Glutamatergic neuron (in vitro differentiated cells): ENCODE measurements around the gene RHBDL1. TPM values are rescaled to one million over a fixed set of nuclear protein-coding genes. Genes with fewer than 3 reads are reported as not detected.

Experiments
- DNase-seq: peaks from one replicate; pipeline ENCODE4 v3.0.0; 2022
- H3K27ac Mint-ChIP-seq: one replicate; pipeline ENCODE4 v1.8.0; 2020; ENCODE audit warnings: mild to moderate bottlenecking, mixed read lengths, inconsistent platforms; ENCODE audit not compliant: unreplicated experiment
- H3K27me3 Mint-ChIP-seq: one replicate; pipeline ENCODE4 v1.8.0; 2020; ENCODE audit warnings: mild to moderate bottlenecking, moderate library complexity, mixed read lengths, inconsistent platforms; ENCODE audit not compliant: unreplicated experiment
- H3K36me3 Mint-ChIP-seq: one replicate; pipeline ENCODE4 v1.8.0; 2020; ENCODE audit warnings: mild to moderate bottlenecking, mixed read lengths, inconsistent platforms; ENCODE audit not compliant: unreplicated experiment
- H3K4me1 Mint-ChIP-seq: one replicate; pipeline ENCODE4 v1.8.0; 2020; ENCODE audit warnings: mild to moderate bottlenecking, low read depth, mixed read lengths, inconsistent platforms; ENCODE audit not compliant: unreplicated experiment
- H3K4me3 Mint-ChIP-seq: one replicate; pipeline ENCODE4 v1.8.0; 2020; ENCODE audit warnings: mild to moderate bottlenecking, mixed read lengths, inconsistent platforms; ENCODE audit not compliant: unreplicated experiment
- H3K9me3 Mint-ChIP-seq: one replicate; pipeline ENCODE4 v1.8.0; 2020; ENCODE audit warnings: mild to moderate bottlenecking, moderate library complexity, mixed read lengths, inconsistent platforms; ENCODE audit not compliant: unreplicated experiment
- total RNA-seq: library from RNA; stranded (reverse); fragmentation: NEBNext Ultra II Directional; extraction: Animal tissue kit (Norgen Biotek cat#: 25700); gene quantifications from one replicate; pipeline ENCODE4 v1.2.1, GENCODE V29; 2021; ENCODE audit not compliant: unreplicated experiment
- TF ChIP-seq, protein P1 (sequence below): fragments of 200-600 bp; sonication (generic); IDR thresholded peaks from one replicate; pipeline ENCODE4 v1.5.0; 2021; ENCODE audit not compliant: partially characterized antibody, unreplicated experiment

Gene RHBDL1
- total RNA-seq, 1 donor from 2014 or later, result 8.2 TPM

DNA sequence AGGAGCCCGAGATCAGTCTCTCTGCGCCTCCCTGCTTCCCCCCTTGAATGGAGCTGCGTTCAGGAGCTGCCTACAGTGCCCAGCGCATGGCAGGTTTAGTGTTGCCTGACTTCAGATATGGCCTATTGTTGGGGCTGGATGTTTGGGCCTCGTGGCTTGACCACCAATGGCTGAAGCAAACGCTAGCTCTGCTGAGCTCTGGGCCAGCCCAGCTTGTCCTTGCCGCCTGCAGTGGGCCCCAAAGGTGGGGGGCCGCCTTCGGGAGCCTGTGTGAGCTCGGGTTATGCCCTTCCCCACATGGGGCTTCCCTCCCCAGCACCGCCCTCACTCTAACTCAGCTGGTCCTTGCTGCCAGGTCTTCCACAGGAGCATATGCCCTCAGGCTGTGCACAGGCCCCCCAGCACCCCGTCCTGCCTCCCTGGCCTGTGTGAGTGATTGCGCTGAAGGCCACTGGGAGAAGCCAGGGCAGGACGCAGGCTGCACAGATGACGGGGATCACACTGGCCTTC is 37.4 kb upstream of the RHBDL1 start:
- TF ChIP-seq, protein P1, sequence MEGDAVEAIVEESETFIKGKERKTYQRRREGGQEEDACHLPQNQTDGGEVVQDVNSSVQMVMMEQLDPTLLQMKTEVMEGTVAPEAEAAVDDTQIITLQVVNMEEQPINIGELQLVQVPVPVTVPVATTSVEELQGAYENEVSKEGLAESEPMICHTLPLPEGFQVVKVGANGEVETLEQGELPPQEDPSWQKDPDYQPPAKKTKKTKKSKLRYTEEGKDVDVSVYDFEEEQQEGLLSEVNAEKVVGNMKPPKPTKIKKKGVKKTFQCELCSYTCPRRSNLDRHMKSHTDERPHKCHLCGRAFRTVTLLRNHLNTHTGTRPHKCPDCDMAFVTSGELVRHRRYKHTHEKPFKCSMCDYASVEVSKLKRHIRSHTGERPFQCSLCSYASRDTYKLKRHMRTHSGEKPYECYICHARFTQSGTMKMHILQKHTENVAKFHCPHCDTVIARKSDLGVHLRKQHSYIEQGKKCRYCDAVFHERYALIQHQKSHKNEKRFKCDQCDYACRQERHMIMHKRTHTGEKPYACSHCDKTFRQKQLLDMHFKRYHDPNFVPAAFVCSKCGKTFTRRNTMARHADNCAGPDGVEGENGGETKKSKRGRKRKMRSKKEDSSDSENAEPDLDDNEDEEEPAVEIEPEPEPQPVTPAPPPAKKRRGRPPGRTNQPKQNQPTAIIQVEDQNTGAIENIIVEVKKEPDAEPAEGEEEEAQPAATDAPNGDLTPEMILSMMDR, result no peak
- no peak overlapping the region for H3K27ac Mint-ChIP-seq
- peaks cover 9% of the 10 kb centered on the region for H3K27me3 Mint-ChIP-seq
- H3K9me3 Mint-ChIP-seq, result peaks cover 8% of the 10 kb centered on the region
- peaks cover 2% of the 10 kb centered on the region for H3K4me1 Mint-ChIP-seq
- DNase-seq, result no peak
- peak overlapping the region; percentile 55 for H3K4me3 Mint-ChIP-seq
- H3K36me3 Mint-ChIP-seq, result no peaks in the 10 kb centered on the region

DNA sequence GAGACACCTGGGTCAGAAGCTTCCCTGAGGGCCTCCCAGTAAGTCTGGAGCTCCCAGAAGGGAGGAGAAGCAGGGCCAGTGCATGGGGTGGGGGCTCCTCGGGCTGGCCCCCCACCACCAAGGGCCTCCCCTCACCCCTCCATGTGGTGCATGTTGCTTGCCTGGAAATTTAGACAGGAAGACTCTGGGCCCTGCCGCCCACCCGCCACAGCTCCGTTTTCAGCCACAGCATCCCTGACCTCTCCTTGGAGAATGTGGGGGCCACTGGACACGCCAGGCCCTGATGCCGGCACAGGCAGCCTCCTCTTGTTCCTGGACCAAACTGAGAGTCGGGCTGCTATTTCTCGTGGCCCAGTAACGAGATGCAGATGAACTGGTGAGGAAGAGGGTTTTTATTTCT is 36.6 kb upstream of the RHBDL1 start:
- no peaks in the 10 kb centered on the region for H3K36me3 Mint-ChIP-seq
- H3K9me3 Mint-ChIP-seq, result peaks cover 8% of the 10 kb centered on the region
- no peak overlapping the region for H3K27ac Mint-ChIP-seq
- TF ChIP-seq, protein P1, result no peak
- peaks cover 9% of the 10 kb centered on the region for H3K27me3 Mint-ChIP-seq
- peak overlapping the region; percentile 15 for H3K4me3 Mint-ChIP-seq
- DNase-seq, result no peak
- peaks cover 2% of the 10 kb centered on the region for H3K4me1 Mint-ChIP-seq

DNA sequence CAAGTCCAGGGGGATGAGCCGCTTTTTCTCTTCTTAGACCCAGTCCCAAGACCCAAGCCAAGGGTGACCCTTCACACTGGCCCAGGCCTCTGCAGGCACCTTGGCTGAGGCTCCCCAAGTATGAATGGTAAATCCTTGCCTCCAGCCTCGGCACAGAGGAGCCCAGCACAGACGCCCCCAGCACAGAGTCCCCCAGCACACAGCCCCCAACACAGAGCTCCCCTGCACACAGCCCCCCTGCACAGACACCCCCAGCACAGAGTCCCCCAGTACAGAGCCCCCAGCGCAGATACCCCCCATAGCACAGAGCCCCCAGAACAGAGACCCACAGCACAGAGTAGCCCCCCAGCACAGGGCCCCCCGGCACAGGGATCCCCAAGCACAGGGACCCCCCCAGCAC is 34.9 kb upstream of the RHBDL1 start:
- Mint-ChIP-seq H3K9me3 (peaks cover 11% of the 10 kb centered on the region), H3K4me3 (peak overlapping the region; percentile 79), H3K27ac (no peak overlapping the region), H3K36me3 (no peaks in the 10 kb centered on the region), H3K4me1 (peaks cover 2% of the 10 kb centered on the region), H3K27me3 (peaks cover 7% of the 10 kb centered on the region)
- no peak for DNase-seq
- TF ChIP-seq, protein P1, result no peak

DNA sequence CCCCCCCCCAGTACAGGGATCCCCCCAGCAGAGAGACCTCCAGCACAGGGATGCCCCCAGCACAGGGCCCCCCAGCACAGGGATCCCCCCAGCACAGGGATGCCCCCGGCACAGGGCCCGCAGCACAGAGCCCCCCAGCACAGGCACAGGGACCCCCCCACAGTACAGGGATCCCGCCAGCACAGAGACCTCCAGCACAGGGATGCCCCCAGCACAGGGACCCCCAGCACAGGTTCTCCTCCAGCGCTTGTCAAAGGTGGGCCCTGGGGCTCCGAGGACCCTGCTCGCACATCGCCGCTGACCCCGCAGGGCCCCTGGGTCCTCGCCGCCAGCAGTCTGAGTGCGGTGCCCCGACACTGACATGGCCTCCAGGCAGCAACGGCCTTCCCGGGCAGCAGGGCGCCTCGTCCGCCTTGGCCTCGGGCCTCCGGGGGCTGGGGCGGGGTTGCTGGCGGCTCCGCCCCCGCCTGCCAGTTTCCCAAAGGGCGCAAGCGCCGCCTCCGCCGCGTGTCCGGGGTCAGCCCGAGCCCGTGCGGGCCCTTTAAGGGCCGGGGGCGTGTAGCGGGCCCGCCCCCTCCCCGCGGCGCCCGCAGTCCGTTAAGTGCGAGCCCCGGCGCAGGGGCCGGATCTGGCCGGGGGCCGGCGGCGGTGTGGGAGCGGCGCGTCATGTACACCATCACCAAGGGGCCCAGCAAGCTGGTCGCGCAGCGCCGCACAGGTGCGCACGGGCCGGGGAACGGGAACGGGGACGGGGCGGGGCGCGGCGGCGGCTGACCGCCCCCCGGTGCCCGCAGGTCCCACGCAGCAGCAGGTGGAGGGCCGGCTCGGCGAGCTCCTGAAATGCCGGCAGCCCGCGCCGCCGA is 33.9 kb upstream of the RHBDL1 start, which contains the start of gene MCRIP2:
Gene MCRIP2, plus strand, starts transcription at position 503 of the 863 bp plus-strand sequence. Its CDS starts 164 bp downstream, at position 667.
- Mint-ChIP-seq H3K9me3 (peaks cover 8% of the 10 kb centered on the region), H3K27ac (no peak within 1 kb of the TSS), H3K27me3 (peaks cover 3% of the 10 kb centered on the region), H3K36me3 (no peaks in the 10 kb centered on the region), H3K4me1 (peaks cover 2% of the 10 kb centered on the region), H3K4me3 (peak within 1 kb of the TSS; percentile 79)
- TF ChIP-seq, protein P1, result no peak
- DNase-seq, result peak; percentile 90
